SHP77 (cell line): Measurements from ENCODE around the gene A4GALT.
"Not testable (repeated sequence)": the region's sequence is repeated elsewhere in the genome, so short reads cannot be mapped to it uniquely, and the experiment has no call there.

Experiments
- DNase-seq, 2 experiments: peaks; one replicate each; lab custom pipeline; 2025; lab: John Stamatoyannopoulos, UW

Gene A4GALT

DNA sequence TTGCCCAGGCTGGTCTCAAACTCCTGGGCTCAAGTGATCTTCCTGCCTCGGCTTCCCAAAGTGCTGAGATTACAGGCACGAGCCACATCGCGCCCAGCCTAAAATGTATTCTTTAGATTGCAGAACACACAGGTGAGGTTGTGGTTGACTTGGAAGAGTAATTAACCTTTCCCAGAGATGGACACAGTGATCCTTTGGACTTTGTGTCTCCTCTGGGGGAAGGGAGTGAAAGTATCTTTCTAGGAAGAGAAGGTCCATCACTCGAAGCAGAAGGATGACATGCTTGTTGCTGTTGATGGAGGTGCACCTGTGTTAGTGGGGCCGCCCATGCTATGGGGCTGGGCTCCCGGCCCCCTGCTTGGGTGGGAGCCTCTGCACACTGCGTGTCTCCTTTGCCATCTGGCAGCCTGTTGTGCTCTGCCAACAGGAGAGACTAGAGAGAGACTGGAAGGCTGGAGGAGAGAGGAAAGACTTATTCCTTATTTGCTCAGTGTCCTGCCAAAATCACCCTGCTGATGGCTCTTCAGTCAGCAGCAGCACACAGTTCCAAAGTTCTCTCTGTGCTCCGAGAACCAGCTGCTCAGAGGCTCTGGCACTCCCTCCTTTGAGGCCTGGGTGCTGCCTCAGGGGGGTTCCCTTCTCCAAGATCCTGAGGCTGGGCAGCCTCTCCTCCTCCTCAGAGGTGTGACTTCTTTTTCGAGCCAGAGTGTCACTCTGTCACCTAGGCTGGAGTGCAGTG is 38.4 kb downstream of the A4GALT start:
- DNase-seq: no peak

- no peak for DNase-seq
Measured at GRCh38 chr22:42680648-42681047, 40.0 kb downstream of the A4GALT start.

DNA sequence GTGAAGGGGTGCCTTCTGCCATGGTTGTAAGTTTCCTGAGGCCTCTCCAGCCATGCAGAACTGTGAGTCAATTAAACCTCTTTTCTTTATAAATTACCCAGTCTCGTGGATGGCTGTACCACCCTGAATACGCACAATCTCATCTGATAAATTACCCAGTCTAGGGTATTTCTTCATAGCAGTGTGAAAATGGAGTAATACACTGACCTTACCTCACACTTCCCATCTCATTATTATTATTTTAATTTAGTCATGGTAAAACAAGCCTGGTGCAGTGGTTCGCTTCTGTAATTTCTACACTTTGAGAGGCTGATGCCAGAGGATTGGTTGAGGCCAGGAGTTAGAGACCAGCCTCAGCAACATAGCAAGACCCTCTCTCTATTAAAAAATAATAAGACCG is 41.0 kb downstream of the A4GALT start:
- DNase-seq: no peak

GRCh38 chr22:42678894-42679293 is 41.8 kb downstream of the A4GALT start:
- no peak for DNase-seq

- DNase-seq: not testable (repeated sequence)
Measured at GRCh38 chr22:42677936-42678335, 42.7 kb downstream of the A4GALT start.

GRCh38 chr22:42676059-42676607 is 44.5 kb downstream of the A4GALT start:
- no peak for DNase-seq

- peak; percentile 42 to 58 for DNase-seq
Measured at GRCh38 chr22:42673898-42674401, 46.7 kb downstream of the A4GALT start.

DNA sequence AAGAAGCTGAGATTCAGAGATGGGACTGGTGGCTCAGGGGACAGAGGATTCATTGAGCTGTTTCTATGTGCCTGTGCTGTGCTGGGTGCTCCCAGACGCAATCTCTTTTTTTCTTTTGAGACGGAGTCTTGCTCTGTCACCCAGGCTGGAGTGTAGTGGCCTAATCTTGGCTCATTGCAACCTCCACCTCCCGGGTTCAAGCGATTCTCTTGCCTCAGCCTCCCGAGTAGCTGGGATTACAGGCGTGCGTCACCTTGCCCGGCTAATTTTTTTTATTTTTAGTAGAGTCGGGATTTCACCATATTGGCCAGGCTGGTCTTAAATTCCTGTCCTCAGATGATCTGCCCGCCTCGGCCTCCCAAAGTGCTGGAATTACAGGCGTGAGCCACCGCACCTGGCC is 47.6 kb downstream of the A4GALT start:
- DNase-seq: not testable (repeated sequence)

DNA sequence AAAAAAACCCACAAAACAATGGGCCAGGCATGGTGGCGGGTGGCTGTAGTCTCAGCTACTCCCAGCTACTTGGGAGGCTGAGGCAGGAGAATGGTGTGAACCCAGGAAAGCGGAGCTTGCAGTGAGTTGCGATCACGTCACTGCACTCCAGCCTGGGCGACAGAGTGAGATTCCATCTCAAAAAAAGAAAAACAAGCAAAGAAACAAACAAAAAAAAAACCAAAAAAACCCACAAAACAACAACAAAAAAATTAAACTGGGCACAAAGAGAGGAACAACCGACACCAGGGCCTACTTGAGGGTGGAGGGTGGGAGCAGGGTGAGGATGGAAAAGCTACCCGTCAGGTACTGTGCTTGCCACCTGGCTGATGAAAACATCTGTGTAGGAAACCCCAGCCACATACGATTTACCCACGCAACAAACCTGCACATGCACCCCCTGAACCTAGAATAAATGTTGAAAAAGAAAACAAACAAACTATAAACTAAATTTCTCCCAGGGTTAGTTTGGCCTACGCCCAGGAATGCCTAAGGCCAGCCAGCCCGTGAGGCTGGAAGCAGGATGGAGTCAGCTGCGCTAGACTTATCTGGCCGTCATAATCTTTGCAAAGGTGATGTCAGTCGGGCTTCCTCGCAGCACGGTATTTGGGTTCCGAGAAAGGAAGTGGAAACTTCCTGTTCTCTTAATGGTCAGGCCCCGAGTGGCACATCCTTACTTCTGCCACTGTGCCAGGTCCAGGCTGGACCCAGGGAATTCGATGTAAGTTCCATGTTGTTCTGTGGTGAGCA is 49.6 kb downstream of the A4GALT start:
- DNase-seq: no peak

GRCh38 chr22:42670046-42670445 is 50.6 kb downstream of the A4GALT start:
- no peak for DNase-seq

- not testable (repeated sequence) for DNase-seq
Measured at GRCh38 chr22:42666393-42666792, 54.3 kb downstream of the A4GALT start.

DNA sequence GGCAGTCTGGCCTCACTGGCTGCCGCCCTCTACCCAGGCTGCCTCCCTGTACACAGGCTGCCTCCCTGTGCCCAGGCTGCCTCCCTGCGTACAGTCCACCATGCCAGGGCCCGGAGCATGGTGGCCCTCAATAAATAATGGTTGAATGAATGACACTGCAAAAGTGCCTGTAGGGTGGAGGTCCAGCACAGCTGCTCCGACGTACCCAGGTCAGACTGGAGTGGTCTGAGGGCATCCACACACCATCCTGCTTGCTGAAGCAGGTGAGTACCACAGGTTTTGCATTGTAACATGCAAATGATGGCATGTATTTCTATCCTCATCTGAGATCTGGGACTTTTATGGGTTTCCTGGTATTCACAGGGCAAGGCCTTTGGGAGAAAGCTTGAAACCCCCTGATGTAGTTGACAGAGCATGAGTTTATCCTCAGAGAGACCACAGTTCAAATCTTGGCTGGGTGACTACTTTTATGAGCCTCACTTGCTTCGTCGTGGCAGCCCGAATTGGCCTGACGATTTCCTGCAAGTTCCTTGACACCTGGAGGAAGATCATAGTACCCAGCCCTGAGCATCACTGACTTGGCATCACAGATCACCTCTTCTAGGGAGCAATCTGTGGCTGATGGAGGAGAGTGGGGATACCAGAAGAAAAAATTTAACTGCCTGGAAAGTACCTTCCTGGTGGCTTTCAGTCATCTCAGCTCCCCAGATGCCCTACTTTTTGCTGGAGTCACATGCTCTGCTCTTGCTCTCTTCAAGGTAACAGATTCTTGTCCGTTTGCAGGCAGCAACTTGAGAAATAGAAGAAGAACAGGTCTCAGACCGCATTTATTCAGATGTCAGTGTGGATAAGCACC is 55.5 kb downstream of the A4GALT start:
- DNase-seq: no peak

GRCh38 chr22:42661985-42662831 is 58.5 kb downstream of the A4GALT start:
- DNase-seq: peak; percentile 52 to 53

GRCh38 chr22:42656578-42656977 is 64.1 kb downstream of the A4GALT start:
- no peak for DNase-seq

DNA sequence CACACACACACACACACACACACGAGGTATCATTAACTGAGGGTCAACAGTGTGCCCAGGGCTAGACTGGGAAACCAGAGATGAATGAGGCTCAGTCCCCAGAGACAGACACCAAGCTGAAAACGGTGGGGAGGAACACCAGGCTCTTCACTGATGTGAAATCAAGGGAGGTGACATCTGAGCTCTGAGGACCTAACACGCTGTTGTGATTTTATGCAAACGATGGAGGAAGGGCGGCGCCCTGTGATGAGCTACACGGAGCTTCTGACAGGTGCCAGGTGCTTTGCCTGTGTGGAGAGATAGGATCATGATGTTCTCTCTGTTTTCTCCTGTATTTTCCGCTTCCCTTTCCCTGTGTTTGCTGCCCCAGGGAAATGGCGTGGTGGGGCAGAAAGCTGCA is 65.0 kb downstream of the A4GALT start:
- DNase-seq: peak; percentile 28 to 34

DNA sequence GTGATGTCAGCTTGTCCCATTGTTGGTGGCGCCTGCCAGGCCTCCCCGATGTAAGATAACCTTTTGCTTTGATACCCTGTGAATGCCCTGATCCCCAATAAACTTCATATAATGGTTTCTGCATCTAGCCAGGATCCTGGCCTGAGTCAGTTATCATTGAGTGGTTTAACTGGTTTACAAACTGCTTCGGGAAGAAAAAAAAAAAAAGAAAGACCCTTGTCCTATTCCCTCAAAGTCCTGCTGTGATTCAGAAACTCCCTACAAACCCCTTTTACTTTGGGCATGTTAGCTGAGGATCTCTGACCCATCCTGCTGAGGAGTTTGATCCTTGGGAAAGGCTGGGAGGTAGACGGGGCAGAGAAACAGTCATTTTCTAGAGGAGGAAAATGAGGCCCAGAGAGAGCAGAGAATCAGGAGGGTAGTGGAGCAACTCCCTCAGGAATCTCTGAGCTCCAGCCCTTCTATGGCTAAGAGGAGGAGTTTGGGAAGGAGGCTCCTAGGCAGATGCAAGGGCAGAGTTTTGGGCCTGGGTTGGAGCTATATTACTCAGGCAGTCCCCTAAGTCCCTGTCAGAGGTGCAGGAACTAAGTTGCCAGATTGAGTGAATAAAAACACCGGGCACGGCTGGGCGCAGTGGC is 66.1 kb downstream of the A4GALT start:
- DNase-seq: no peak

DNA sequence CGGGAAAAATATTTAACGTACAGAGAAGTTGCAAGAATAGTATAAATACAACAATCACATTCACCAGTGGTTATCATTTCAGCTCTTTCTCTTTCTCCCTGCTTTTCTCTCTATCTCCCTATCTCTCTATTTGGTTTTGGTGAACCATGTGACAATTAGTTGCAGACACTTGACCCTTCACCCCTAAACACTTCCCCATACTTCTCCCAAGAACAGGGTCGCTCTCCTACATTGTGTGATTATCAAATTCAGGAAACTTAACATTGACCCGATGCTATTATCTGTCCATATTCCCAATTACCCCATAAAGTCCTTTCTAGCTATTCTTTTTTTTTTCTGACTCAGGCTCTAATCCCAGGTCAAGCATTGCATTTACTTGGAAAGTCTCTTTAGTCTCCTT is 66.7 kb downstream of the A4GALT start:
- DNase-seq: no peak

- DNase-seq: no peak
Measured at GRCh38 chr22:42651134-42651533, 69.5 kb downstream of the A4GALT start.

- DNase-seq: peak; percentile 81
Measured at GRCh38 chr22:42649246-42650099, 71.2 kb downstream of the A4GALT start, which contains the start of gene CYB5R3. Gene CYB5R3 (minus strand): TSS chr22:42649392. CDS start chr22:42649315, 77 bp downstream.
